Measurements from ENCODE around the gene ARL4A. TPM values are rescaled to one million over a fixed set of nuclear protein-coding genes. Genes with fewer than 3 reads are reported as not detected.

ARL4A gene
- total and polyA plus RNA-seq, 2 of the 13 experiments (the other 11 are each of a cell fraction or from before 2014, with no cell fraction given) = 10.8 to 25.6 TPM

DNA sequence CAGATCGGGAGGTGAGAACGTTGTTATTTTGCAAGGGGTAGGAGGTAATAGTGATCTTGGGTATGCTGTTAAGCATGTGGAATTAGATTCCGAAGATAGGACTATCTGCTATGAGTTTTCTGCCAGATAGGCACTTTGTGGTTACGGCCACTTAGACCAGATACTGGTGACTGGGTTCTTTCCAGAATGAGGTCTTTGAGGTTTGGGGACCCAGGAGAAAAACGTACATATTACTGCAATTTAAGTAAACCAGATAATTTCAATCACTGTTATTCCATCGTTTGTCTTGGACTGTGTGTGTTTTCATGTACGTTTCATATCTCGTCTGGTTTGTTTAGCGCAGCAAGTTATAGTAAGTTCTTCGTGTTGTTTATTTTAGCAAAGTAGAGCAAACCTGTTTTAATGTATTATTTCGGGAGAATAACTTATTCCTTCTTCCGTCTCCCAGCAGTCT, 312 bp downstream of the ARL4A start (continued):
- TF ChIP-seq, protein P1, sequence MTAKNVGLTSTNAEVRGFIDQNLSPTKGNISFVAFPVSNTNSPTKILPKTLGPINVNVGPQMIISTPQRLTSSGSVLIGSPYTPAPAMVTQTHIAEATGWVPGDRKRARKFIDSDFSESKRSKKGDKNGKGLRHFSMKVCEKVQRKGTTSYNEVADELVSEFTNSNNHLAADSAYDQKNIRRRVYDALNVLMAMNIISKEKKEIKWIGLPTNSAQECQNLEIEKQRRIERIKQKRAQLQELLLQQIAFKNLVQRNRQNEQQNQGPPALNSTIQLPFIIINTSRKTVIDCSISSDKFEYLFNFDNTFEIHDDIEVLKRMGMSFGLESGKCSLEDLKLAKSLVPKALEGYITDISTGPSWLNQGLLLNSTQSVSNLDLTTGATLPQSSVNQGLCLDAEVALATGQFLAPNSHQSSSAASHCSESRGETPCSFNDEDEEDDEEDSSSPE (CRISPR knock-in tag; IDR thresholded peaks at IDR 0.05) = no peak
- TF ChIP-seq NBN (conservative IDR thresholded peaks at IDR 0.05) = no peak
- peak; percentile 60; the same call in 1 of the 2 replicates for TF ChIP-seq ZSCAN5A (CRISPR knock-in tag; IDR thresholded peaks at IDR 0.05; ENCODE audit: borderline replicate concordance)
- 0 out of 2 replicates have a peak, but pooled peaks have one; percentile 0 for TF ChIP-seq SMC3 (IDR thresholded peaks at IDR 0.05; ENCODE audit: low read length)
- 0 out of 2 replicates have a peak, but pooled peaks have one; percentile 10 for TF ChIP-seq KMT2A (CRISPR knock-in tag; IDR thresholded peaks at IDR 0.05)
- no peak for TF ChIP-seq KAT8 (CRISPR knock-in tag; IDR thresholded peaks at IDR 0.05)
- no peak for TF ChIP-seq KDM3A (CRISPR knock-in tag; IDR thresholded peaks at IDR 0.05; ENCODE audit: low read depth)
- peak; percentile 82 for TF ChIP-seq MAFF (IDR thresholded peaks at IDR 0.05; ENCODE audit: low read depth, low read length)
- 0 out of 3 replicates have a peak, but pooled peaks have one; percentile 2 for TF ChIP-seq MXI1 (IDR thresholded peaks at IDR 0.05; ENCODE audit: borderline replicate concordance, low read depth, low read length)
- TF ChIP-seq ATF1 (CRISPR knock-in tag; IDR thresholded peaks at IDR 0.05) = 0 out of 2 replicates have a peak, but pooled peaks have one; percentile 24
- TF ChIP-seq RBM39 (IDR thresholded peaks at IDR 0.05; ENCODE audit: low read depth, low read length, poor library complexity, severe bottlenecking) = no peak
- TF ChIP-seq ZNF138 (CRISPR knock-in tag; IDR thresholded peaks at IDR 0.05; ENCODE audit: low read depth) = no peak
- TF ChIP-seq MTF2 (CRISPR knock-in tag; IDR thresholded peaks at IDR 0.05; ENCODE audit: borderline replicate concordance) = no peak
- TF ChIP-seq TFDP1 (CRISPR knock-in tag; IDR thresholded peaks at IDR 0.05; ENCODE audit: borderline replicate concordance) = no peak
- no peak for TF ChIP-seq ZNF879 (CRISPR knock-in tag; IDR thresholded peaks at IDR 0.05)
- no peak for TF ChIP-seq FOXK1 (CRISPR knock-in tag; IDR thresholded peaks at IDR 0.05; ENCODE audit: borderline replicate concordance, low read depth)
- TF ChIP-seq ZNF101 (CRISPR knock-in tag; IDR thresholded peaks at IDR 0.05; ENCODE audit: borderline replicate concordance, low read depth) = no peak
- TF ChIP-seq ZNF441 (CRISPR knock-in tag; IDR thresholded peaks at IDR 0.05; ENCODE audit: borderline replicate concordance) = no peak
- TF ChIP-seq, protein P2, sequence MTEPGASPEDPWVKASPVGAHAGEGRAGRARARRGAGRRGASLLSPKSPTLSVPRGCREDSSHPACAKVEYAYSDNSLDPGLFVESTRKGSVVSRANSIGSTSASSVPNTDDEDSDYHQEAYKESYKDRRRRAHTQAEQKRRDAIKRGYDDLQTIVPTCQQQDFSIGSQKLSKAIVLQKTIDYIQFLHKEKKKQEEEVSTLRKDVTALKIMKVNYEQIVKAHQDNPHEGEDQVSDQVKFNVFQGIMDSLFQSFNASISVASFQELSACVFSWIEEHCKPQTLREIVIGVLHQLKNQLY (CRISPR knock-in tag; IDR thresholded peaks at IDR 0.05) = peak; percentile 5; the same call in 1 of the 2 replicates
- no peak for TF ChIP-seq KLF13 (CRISPR knock-in tag; IDR thresholded peaks at IDR 0.05)

Data from HepG2 (cell line).